ENCODE measurements around the gene IL37.

DNA sequence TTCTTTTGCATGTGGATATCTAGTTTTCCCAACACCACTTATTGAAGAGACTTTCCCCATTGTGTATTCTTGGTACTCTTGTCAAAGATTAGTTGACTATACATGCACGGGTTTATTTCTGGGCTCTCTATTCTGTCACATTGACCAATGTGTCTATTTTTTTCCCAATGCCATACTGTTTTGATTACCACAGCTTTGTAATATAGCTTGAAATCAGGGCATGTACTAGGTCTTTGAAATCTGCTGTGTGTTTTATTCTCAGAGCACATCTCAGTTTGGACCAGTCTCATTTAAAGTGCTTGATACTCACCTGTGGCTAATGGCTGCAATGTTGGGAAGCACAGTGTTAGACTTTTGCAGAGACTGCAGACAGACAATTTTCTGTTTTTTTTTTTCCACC, 34.0 kb downstream of the IL37 start:
- TF ChIP-seq POLR2A (IDR thresholded peaks at IDR 0.05) (no peak), EP300 (IDR thresholded peaks at IDR 0.05) (no peak)

Measured in gastroesophageal sphincter (tissue), 2 donors.